Breast epithelium (tissue), 3 donors: ENCODE measurements around the gene GRB14.

Experiments
- POLR2AphosphoS5 ChIP-seq, 3 donors: sonication (generic); formaldehyde crosslinking; IDR thresholded peaks; one replicate each; pipeline ENCODE4 v1.6.1; 2017; ENCODE audit warnings: antibody characterized with exemption in 3 of 3
- TF ChIP-seq, protein P1 (sequence below), 3 donors: fragments of 450-650 bp; IDR thresholded peaks; one replicate each; pipeline ENCODE4 v1.5.1; 2016 to 2017; ENCODE audit warnings: antibody characterized with exemption in 3 of 3, mild to moderate bottlenecking in 3 of 3, moderate library complexity in 3 of 3

DNA sequence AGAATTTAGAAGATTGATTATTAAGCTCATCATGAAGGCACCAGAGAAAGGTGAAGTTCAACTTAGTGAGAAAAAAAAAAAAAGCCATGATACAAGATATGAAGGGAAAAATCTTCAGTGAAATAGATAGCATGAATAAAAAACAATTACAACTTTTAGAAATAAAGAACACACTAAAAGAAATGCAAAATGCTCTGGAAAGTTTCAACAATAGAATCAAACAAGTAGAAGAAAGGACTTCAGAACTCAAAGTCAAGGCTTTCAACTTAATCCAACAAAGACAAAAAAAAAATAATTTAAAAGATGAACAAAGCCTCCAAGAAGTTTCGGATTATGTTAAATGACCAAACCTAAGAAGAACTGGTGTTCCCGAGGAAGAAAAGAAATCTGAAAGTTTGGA is 105.5 kb downstream of the GRB14 start:
- TF ChIP-seq, protein P1, sequence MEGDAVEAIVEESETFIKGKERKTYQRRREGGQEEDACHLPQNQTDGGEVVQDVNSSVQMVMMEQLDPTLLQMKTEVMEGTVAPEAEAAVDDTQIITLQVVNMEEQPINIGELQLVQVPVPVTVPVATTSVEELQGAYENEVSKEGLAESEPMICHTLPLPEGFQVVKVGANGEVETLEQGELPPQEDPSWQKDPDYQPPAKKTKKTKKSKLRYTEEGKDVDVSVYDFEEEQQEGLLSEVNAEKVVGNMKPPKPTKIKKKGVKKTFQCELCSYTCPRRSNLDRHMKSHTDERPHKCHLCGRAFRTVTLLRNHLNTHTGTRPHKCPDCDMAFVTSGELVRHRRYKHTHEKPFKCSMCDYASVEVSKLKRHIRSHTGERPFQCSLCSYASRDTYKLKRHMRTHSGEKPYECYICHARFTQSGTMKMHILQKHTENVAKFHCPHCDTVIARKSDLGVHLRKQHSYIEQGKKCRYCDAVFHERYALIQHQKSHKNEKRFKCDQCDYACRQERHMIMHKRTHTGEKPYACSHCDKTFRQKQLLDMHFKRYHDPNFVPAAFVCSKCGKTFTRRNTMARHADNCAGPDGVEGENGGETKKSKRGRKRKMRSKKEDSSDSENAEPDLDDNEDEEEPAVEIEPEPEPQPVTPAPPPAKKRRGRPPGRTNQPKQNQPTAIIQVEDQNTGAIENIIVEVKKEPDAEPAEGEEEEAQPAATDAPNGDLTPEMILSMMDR (IDR thresholded peaks at IDR 0.05): no peak
- TF ChIP-seq POLR2AphosphoS5 (IDR thresholded peaks at IDR 0.05): no peak
